Measurements from ENCODE around the gene SLC35E4. TPM values are rescaled to one million over a fixed set of nuclear protein-coding genes. Genes with fewer than 3 reads are reported as not detected.
"Not testable (repeated sequence)": the region's sequence is repeated elsewhere in the genome, so short reads cannot be mapped to it uniquely, and the experiment has no call there.

SLC35E4 gene, protein sequence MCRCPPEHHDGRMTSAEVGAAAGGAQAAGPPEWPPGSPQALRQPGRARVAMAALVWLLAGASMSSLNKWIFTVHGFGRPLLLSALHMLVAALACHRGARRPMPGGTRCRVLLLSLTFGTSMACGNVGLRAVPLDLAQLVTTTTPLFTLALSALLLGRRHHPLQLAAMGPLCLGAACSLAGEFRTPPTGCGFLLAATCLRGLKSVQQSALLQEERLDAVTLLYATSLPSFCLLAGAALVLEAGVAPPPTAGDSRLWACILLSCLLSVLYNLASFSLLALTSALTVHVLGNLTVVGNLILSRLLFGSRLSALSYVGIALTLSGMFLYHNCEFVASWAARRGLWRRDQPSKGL
- 5.6 and 7.0 TPM in 2 replicates for total RNA-seq (2014; rRNA removed; shearing (Covaris generic))
- polyA plus RNA-seq (2014; cell fraction: nucleus; rRNA removed), result 2.6 and 12.4 TPM in 2 replicates

DNA sequence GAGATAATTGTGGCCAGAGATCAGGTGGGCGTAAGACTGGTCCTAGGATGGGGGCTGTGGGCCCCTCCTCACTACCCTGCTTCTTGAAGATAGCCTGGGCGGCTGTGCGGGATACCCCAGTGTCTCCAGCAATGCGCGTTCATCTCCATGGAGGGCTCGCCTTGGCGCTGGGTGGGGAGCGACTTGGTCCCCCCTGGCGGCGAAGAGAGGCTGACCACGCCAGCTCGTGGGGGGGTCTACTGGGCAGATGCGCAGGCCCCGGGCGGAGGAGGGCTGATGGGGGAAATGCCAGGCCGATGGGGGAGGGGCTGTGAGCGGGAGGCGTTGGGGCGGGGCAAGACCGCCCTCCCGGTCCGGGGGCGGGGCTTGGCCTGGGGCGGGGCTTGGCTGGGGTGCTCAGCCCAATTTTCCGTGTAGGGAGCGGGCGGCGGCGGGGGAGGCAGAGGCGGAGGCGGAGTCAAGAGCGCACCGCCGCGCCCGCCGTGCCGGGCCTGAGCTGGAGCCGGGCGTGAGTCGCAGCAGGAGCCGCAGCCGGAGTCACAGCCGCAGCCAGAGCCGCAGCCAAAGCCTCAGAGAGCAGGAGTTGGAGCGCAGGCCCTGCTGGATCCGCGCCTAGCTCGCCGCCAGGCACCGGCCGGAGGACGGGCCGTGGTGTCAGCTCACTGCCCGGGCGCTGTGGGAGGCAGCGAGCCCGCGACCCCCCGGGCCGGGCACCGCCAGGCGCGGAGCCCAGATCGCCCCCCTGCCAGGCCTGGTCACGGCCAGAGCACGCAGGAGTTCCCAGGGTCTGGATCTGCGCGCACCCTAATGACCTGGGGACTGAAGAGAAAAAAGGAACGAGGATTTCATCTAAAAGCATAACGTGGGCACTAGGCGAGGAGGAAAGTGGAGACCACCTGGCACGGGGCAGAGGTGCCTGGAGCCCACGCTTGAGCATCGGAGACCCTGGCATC is at the start of gene SLC35E4:
TSS of gene SLC35E4 (plus strand) at position 509 of the 953 bp plus-strand sequence. CDS start 670 bp downstream, outside the sequence.
- DNase-seq (ENCODE audit: extremely low read depth, low read depth), result peak; percentile 83

GRCh38 chr22:30586414-30586813 is 49.2 kb upstream of the SLC35E4 start:
- DNase-seq (ENCODE audit: extremely low read depth, low read depth), result no peak

GRCh38 chr22:30591191-30591587 is 44.4 kb upstream of the SLC35E4 start:
- DNase-seq (ENCODE audit: extremely low read depth, low read depth), result no peak

GRCh38 chr22:30591588-30592359 is 43.8 kb upstream of the SLC35E4 start, which contains the start of gene PES1:
TSS of gene PES1 (minus strand) at chr22:30591910. CDS start at chr22:30591833, 77 bp downstream.
- DNase-seq (ENCODE audit: extremely low read depth, low read depth), result peak; percentile 95

- not testable (repeated sequence) for DNase-seq (ENCODE audit: extremely low read depth, low read depth)
Observed at GRCh38 chr22:30592360-30592713, 43.2 kb upstream of the SLC35E4 start.

DNA sequence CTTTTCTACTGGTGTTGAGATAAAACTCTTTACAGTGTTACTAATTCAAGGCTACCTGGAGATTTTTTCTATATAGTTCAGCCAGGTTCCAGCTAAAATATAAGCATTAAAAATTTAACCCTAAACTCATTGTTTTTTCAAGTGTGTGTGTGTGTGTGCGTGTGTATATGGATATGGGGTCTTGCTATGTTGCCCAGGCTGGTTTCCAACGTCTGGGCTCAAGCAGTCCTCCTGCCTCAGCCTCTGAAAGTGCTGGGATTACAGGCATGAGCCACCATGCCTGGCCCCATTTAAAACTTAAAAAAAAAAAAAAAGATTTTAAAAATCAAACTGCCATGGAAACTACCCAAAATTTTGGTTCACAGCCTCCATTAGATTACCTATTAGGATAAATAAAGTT is 39.4 kb upstream of the SLC35E4 start:
- DNase-seq (ENCODE audit: extremely low read depth, low read depth), result no peak

DNA sequence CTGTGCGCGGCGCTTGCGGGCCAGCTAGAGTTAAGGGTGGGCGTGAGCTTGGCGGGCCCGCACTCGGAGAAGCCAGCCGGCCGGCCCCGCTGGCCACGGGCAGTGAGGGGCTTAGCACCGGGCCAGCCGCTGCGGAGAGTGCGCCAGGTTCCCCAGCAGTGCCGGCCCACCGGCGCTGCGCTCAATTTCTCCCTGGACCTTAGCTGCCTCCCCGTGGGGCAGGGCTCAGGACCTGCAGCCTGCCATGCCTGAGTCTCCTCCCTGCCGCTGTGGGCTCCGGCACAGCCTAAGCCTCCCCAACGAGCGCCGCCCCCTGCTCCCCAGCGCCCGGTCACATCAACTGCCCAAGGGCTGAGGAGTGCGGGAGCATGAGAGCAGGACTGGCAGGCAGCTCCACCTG is 38.7 kb upstream of the SLC35E4 start:
- no peak for DNase-seq (ENCODE audit: extremely low read depth, low read depth)

DNA sequence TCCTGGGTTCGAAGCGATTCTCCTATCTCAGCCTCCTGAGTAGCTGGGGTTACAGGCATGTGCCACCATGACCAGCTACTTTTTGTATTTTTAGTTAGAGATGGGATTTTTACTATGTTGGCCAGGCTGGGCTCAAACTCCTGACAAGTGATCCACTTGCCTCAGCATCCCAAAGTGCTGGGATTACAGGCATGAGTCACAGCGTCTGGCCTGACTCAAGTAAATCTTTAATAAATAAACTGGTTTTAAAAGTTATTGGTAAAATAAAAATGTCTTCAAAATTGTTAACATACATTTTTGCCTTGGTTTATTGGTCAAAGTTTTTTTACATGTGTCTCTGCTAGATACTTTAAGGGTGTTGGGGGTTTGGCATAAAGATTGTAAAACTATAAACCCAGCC is 36.6 kb upstream of the SLC35E4 start:
- no peak for DNase-seq (ENCODE audit: extremely low read depth, low read depth)

DNA sequence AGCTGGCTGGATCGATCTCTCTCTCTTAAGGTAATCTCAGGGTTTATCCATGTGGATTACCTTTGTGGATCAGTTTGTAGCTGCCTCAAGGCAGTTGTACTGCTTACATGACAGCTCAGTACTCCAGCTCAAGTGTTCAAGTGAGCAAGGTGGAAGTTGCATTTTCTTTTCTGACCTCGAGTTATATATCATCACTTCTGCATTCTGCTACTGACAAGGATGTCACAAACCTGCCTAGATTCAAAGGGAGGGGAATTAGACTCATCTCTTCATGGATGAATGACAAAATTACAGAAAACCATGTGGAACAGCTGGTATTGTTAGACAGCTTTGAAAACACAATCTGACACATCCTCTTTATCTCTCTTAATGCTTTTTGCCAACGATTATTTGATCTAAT is 34.7 kb upstream of the SLC35E4 start:
- no peak for DNase-seq (ENCODE audit: extremely low read depth, low read depth)

- DNase-seq (ENCODE audit: extremely low read depth, low read depth), result no peak
Observed at GRCh38 chr22:30601464-30601863, 34.1 kb upstream of the SLC35E4 start.

DNA sequence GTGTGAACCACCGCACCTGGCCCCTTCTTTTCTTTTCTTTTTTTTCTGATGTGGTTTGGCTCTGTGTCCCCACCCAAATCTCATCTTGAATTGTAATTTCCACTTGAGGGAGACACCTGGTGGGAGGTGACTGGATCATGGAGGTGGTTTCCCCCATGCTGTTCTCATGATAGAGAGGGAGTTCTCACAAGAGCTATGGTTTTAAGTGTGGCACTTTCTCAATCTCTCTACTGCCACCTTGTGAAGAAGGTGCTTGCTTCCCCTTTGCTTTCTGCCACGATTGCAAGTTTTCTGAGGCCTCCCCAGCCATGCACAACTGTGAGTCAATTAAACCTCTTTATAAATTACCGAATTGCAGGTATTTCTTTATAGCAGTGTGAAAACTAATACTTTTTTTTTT is 33.5 kb upstream of the SLC35E4 start:
- peak; percentile 25 for DNase-seq (ENCODE audit: extremely low read depth, low read depth)

- no peak for DNase-seq (ENCODE audit: extremely low read depth, low read depth)
Observed at GRCh38 chr22:30603801-30604200, 31.8 kb upstream of the SLC35E4 start.

GRCh38 chr22:30604723-30605122 is 30.9 kb upstream of the SLC35E4 start:
- no peak for DNase-seq (ENCODE audit: extremely low read depth, low read depth)

DNA sequence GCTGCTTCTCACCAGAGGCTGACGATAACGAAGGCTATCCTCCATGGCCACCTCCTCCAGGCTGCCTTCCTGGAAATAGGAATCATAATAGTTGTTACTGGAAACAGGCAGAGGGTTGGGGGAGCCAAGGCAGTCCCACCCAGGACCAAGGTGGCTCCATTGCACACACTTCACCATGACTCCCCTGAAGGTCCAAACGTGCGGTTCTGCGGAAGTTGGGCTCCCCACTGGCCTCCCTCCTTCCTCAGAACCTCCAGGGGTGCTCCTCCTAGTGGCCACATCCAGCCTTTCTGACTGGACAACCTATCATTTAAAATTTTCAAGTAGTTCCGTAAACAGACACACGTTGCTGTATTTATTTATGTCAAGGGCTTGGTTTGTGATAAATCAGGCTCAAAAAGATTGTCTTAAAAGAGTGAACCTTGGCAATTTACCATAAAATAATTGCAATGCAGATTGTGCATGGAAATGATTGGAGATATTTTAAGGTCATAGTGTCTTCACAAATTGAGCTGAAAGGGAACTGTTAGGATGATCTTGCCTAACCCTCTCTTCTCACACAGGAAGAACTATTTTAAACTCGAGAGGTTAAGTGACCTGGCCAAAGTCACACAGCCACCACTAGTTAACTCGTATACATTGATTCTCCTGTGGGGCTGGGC is 30.0 kb upstream of the SLC35E4 start:
- DNase-seq (ENCODE audit: extremely low read depth, low read depth), result peak; percentile 58

- peak; percentile 22 for DNase-seq (ENCODE audit: extremely low read depth, low read depth)
Observed at GRCh38 chr22:30606455-30607299, 28.9 kb upstream of the SLC35E4 start, which contains the start of gene TCN2. TSS of gene TCN2 (plus strand) at chr22:30607174. CDS start at chr22:30607332, 158 bp downstream.

GRCh38 chr22:30607300-30607930 is 28.2 kb upstream of the SLC35E4 start:
- DNase-seq (ENCODE audit: extremely low read depth, low read depth), result no peak

DNA sequence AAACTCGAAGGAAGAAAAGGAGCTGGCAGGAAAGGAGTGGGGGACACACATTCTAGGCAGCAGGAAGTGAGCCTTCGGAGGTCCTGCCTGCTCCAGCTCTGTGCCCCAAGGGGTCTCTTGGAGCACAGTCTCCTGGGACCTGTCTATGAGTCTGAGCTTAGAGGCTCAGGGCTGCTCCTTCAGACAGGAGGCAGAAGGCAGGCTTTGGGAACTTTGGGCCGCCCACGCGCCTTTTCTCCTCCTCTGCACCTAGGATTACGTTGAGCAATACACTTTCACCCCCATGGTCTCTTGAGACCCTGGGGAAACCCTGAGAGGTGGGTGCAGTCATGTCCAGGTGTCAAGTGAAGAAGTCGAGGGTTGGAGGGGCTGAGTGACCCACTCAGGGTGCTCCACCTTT is 27.6 kb upstream of the SLC35E4 start:
- no peak for DNase-seq (ENCODE audit: extremely low read depth, low read depth)
